Lung microvascular endothelial cell (primary cell): ENCODE data around the gene HPGDS. TPM values are rescaled to one million over a fixed set of nuclear protein-coding genes. Genes with fewer than 3 reads are reported as not detected.
"Not testable (repeated sequence)": the region's sequence is repeated elsewhere in the genome, so short reads cannot be mapped to it uniquely, and the experiment has no call there.

Experiments used
- DNase-seq, 2 donors: peaks; one replicate each; pipeline versions ENCODE4 v3.0.0 to v3.0.0-alpha.2; 2010; ENCODE audit warnings: low read depth in 2 of 2
- total RNA-seq: library from RNA; depleted of rRNA; stranded (reverse); fragments of >200 nt; gene quantifications from 2 replicates; pipeline ENCODE4 v1.2.1, GENCODE V29; 2014

HPGDS gene
- total RNA-seq = not detected in 2 replicates

DNA sequence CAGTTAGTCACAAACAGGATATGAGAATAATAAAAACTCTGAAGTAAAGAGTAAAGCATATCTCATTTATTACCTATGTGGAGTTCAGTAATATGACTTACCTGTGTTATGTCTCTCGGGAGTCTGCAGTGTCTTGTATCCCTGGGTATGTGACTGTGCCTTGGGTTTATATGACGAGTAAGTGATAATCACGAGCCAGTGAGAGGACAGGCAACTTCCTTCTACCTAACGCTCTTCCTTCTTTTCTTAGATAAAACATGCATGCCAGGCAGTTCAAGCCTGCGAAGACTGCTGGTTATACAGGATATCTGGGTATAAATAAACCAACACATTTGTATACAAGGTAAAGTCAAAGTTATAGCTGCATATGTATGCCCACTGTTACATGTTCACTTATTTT, at the start of gene HPGDS:
Gene HPGDS, minus strand, starts transcription at position 143 of the 400 bp plus-strand sequence. CDS start 8,207 bp downstream, outside the sequence.
- no peak for DNase-seq

- peak; percentile 26 to 40 for DNase-seq
Observed at GRCh38 chr4:94390804-94391410, 48.3 kb upstream of the HPGDS start.

GRCh38 chr4:94389595-94390267, 47.1 kb upstream of the HPGDS start:
- no peak for DNase-seq

DNA sequence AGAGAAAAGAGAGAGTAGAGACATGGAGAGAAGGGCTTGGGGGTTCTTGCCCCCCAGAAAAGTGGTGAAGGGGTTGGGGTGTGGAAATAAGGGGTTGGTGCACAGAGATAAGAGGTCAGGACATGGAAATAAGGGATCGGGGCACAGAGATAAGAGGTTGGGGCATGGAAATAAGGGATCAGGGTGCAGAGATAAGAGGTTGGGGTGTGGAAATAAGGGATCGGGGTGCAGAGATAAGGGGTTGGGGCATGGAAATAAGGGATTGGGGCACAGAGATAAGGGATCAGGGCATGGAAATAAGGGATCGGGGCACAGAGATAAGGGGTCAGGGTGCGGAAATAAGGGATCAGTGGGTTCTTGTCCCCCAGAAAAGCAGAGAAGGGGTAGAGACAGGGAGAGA, 45.3 kb upstream of the HPGDS start:
- DNase-seq = not testable (repeated sequence)

- DNase-seq = not testable (repeated sequence)
Observed at GRCh38 chr4:94385452-94385851, 42.8 kb upstream of the HPGDS start.

DNA sequence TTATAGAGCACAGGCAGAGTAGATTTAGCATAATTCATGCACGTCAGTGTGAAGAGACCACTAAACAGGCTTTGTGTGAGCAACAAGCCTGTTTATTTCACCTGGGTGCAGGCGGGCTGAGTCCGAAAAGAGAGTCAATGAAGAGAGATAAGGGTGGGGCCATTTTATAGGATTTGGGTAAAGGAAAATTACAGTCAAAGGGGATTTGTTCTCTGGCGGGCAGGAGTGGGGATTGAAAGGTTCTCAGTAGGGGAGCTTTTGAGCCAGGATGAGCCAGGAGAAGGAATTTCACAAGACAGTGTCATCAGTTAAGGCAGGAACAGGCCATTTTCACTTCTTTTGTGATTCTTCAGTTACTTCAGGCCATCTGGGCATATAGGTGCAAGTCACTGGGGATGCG, 40.3 kb upstream of the HPGDS start:
- DNase-seq = not testable (repeated sequence)

DNA sequence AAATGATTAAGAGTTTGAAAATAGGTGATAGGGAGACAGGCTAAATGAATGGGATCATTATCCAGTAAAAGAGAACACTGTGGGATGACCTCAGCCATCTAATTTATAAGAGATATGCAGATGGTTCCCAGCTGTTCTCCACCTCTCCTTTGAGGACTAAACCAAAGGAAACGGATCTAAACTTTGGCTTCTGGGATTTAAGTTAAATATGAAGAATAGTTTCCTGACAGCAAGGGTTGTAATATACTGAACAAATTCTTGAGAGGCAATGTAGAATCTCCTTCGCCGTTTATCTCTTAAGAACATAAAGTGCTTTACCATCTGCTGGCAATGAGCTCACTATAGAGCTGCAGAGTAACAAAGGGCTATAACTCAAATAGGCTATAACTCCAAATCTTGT, 35.4 kb upstream of the HPGDS start:
- no peak for DNase-seq

GRCh38 chr4:94377294-94377693, 34.7 kb upstream of the HPGDS start:
- no peak for DNase-seq

DNA sequence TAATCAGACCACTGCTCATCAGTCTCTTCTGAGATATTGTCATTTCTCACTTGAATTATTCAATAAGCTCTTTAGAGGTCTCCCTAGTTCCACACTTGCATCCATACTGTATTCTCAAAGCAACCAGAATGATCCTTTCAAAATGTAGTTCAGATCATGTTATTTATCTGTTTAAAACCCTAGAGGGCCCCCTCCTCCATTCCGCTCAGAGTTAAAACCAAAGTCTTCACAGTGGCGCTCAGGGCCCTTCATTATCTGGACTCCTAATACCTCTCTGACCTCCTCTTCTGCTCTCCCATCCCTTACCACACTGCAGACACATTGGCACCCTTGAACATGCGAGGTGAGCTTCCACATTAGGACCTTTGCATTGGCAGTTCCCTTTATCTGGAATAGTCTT, 32.7 kb upstream of the HPGDS start:
- DNase-seq = no peak

GRCh38 chr4:94373752-94374151, 31.1 kb upstream of the HPGDS start:
- DNase-seq = no peak

- no peak for DNase-seq
Observed at GRCh38 chr4:94372991-94373390, 30.4 kb upstream of the HPGDS start.

DNA sequence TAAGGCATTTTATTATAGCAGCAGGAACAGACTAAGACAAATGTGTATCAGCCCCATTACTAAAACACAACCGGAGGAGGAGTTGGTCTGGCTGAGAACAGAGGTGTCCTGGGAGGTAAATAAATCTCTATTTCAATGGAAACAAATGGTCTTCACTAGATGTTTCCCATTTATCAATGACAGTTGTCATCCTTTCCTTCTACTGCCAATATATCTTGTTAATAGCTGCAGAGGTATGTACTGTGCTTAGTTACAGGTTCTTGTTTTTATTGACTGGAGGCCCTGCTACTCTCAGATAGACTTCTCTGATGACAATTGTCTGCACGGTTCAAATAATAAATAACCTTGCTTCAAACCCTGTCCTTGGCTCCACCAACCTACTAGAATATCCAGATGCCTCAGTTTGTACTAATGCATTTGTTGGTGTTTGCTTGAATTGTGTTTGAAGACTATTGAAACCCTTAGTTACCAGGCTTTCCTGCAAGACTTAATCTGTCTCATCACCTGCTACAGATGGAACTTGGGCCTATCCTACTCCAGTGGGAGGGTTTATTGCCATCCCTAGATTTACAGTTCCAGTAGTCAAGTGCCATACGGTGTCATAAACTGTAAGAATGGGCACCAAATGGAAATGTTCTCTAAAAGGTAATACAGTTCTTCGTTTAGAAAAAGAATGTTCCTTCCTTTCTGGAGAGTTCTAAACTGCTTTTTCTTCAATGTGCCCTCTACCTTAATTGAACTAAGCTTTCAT, 29.8 kb upstream of the HPGDS start:
- DNase-seq = no peak

- no peak for DNase-seq
Observed at GRCh38 chr4:94371290-94371689, 28.7 kb upstream of the HPGDS start.

DNA sequence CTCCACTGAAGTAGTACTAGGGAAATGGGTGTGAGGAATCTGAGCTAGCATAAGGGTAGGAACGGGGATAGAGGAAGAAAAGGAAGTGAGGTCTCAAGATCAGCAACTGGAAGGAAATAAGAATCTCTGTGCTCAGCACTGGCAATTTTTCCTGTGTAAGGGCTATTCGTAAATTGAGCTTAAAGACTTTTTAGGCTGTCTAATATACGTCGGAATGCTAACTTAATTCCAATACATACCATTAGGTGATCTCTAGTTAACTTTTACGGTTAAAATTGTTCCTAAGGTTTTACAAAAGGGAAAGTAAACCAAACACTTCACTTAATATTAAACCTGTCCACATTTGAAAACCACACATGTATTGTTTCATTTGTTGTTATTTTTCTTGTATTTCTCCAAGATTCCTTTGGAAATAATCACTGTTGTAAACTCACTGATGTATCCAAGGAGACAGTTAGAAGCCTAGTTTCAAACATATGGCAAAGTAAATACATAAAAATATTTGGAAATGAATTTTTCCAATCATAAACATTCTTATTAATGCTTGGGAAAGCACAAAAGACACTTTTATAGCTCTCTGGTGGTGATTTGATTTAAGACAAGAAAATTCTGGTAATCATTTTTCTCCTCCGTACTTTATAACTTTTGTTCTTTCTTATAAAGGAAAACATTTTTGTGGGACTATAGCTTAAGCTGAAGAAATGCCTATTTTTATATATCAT, 28.1 kb upstream of the HPGDS start:
- no peak for DNase-seq

DNA sequence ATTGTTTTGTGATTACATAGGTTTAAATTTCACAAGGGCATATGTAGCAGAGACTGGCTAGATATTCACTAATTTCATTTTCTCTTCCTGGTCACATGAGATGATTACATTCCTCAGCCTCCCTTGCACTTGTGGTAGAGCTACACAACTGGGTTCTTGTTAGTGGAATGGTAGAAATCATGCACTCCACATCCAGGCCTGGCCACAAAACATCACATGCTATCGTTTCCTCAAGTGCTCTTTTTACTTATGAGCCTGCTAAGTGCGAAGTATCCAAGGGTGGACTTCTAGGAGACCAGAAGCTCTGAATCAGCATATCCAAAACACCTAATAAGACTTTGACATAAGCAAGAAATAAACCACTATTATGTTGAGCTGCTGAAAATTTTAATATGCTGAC, 26.4 kb upstream of the HPGDS start:
- DNase-seq = no peak

GRCh38 chr4:94368459-94368858, 25.8 kb upstream of the HPGDS start:
- DNase-seq = no peak

DNA sequence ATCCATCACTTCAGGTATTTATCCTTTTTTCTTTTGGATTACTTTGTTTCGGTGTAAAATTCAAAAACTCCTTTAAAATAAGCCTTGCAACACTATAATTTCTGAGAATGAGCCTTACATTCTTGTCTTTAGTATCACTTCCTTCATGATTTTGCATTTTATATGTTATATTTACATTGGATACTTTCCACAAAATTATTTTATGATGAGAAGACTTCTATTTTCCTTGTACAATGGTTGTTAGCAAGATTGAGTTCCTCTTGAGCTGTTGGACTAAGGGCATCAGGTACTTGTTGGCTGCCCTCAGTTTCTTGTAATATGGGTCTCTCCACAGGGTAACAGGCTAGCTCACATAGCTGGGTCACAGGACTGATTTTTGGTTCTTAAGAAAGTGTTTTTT, 22.7 kb upstream of the HPGDS start:
- peak in 1 of 2 donors; percentile 12 for DNase-seq

DNA sequence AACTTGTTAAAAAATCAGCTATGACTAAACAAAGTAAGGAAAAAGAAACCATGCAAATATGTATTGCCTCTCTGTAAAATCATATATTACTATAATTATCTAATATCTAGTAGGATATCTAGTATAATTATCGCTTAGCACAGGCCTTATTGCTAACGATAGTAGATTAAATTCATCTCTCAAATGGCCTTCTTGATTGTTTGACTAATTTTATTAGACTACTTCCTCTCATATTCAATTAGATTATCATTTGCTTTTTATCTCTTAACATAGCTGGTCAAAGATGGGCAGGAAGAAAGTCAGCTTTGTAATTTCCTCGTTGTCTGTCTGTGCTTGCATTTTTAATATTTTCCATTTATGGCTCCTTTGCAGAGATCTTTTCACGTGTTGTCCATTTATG, 21.9 kb upstream of the HPGDS start:
- DNase-seq = no peak

DNA sequence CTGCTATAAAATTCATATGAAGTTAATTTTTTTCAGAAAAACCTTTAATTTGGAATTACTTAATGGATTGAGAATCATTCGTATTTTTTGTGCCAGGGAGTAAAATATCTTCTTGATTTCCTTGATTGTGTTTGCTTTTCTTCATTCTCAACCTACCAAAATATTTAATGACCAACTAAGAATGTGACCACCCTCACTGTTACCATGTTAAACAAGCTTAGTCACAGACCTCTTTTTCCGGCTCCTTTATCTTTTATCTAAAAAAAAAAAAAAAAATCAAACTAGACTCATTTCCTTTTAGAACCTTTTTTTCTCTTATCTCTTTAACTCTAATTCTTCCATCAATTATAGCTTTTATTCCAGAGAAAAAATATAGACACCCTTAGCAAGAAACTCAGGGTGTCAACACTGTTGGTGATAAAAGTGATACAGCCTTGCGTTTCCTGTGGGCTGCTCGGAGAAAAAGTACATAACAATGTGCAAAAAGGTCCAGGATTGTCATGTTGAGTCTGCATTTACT, 20.6 kb upstream of the HPGDS start:
- peak in 1 of 2 donors; percentile 39 for DNase-seq

GRCh38 chr4:94359838-94360237, 17.2 kb upstream of the HPGDS start:
- DNase-seq = no peak

DNA sequence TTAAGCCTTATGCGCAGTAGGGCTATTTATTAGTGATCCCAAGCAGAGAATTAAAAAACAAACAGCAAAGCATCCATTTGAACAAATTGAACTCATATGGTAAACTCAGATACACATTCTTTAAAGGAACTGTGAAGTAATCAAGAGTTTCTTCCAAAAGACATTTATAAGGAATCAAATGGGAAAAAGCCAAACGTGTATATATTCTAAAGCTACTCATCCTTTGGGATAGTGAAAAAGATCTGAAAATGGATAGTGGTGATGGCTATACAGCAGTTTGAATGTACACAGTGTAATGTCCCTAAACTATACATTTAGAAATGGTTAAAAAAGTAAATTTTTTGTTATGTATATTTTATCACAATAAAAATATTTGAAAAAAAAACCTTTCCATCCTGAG, 16.6 kb upstream of the HPGDS start:
- DNase-seq = no peak

GRCh38 chr4:94358101-94358500, 15.5 kb upstream of the HPGDS start:
- no peak for DNase-seq
